ENCODE data around the gene VEZF1. TPM values are rescaled to one million over a fixed set of nuclear protein-coding genes. Genes with fewer than 3 reads are reported as not detected.
"Not testable (repeated sequence)": the region's sequence is repeated elsewhere in the genome, so short reads cannot be mapped to it uniquely, and the experiment has no call there.

VEZF1 gene
- total and polyA plus RNA-seq, 5 donors from 2014 or later = 44.6 to 51.3 (median 48.2) TPM

- no peak for DNase-seq
- Histone ChIP-seq H3K4me1 (ENCODE audit: control insufficient read depth, insufficient read depth, low read length, poor library complexity, severe bottlenecking) (peaks cover 27% of the 10 kb centered on the region), H3K4me3 (ENCODE audit: low read depth, low read length) (no peak overlapping the region), H3K27me3 (ENCODE audit: control insufficient read depth, insufficient read depth, low read length) (no peaks in the 10 kb centered on the region), H3K9me3 (ENCODE audit: control insufficient read depth in 2 of 2, low read length in 2 of 2) (no peaks in the 10 kb centered on the region), H3K27ac (ENCODE audit: insufficient read depth, low read length, poor library complexity, severe bottlenecking) (no peak overlapping the region), H3K36me3 (ENCODE audit: control insufficient read depth, insufficient read depth, low read length) (peaks cover 81% of the 10 kb centered on the region)
- Mint-ChIP-seq H3K27me3 (no peaks in the 10 kb centered on the region), H3K4me1 (peaks cover 44 to 52% (median 50%) of the 10 kb centered on the region in 4 donors), H3K27ac (no peak overlapping the region), H3K9me3 (no peaks in the 10 kb centered on the region), H3K36me3 (peaks cover 59% of the 10 kb centered on the region), H3K4me3 (no peak overlapping the region)
- ATAC-seq (ENCODE audit: low read depth in 2 of 2) = no peak
These were observed 9.0 kb downstream of the VEZF1 start for GRCh38 chr17:57979076-57979475.

- ATAC-seq (ENCODE audit: low read depth in 2 of 2) (no peak), DNase-seq (no peak)
- Mint-ChIP-seq H3K27me3 (no peaks in the 10 kb centered on the region), H3K4me3 (no peak overlapping the region), H3K9me3 (no peaks in the 10 kb centered on the region), H3K4me1 (peaks cover 21 to 29% (median 27%) of the 10 kb centered on the region in 4 donors), H3K27ac (peak overlapping the region in 1 of 3 donors; percentile 5), H3K36me3 (peaks cover 54% of the 10 kb centered on the region)
- H3K4me1 ChIP-seq (ENCODE audit: control insufficient read depth, insufficient read depth, low read length, poor library complexity, severe bottlenecking) = peaks cover 3% of the 10 kb centered on the region
- H3K27me3 ChIP-seq (ENCODE audit: control insufficient read depth, insufficient read depth, low read length) = no peaks in the 10 kb centered on the region
- H3K36me3 ChIP-seq (ENCODE audit: control insufficient read depth, insufficient read depth, low read length) = peaks cover 90% of the 10 kb centered on the region
- no peak overlapping the region for H3K27ac ChIP-seq (ENCODE audit: insufficient read depth, low read length, poor library complexity, severe bottlenecking)
- no peaks in the 10 kb centered on the region for H3K9me3 ChIP-seq (ENCODE audit: control insufficient read depth in 2 of 2, low read length in 2 of 2)
- no peak overlapping the region for H3K4me3 ChIP-seq (ENCODE audit: low read depth, low read length)
These were observed 11.5 kb downstream of the VEZF1 start for GRCh38 chr17:57976594-57976993.

DNA sequence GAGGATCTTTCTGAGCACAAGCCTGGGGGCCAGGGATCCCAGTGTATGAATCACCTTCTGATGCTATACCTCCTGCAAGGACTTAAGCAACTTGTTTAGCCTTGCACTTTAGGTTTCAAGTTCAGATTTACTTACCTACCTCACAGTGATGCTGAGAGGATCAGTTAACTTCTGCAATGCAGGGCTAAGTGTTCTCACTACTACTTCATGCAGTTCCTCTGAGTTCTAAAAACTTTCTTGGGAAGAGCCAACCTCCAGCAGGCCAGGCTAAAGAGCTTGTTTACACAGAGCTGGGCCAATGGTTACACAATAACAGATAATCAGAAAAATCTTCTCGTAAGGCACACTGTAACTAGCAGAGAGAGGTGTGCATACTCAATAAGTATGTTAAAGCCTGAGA lies 13.0 kb downstream of the VEZF1 start:
- Mint-ChIP-seq H3K4me3 (no peak overlapping the region), H3K36me3 (peaks cover 44% of the 10 kb centered on the region), H3K27me3 (no peaks in the 10 kb centered on the region), H3K27ac (peak overlapping the region in 1 of 3 donors; percentile 39), H3K9me3 (no peaks in the 10 kb centered on the region), H3K4me1 (peaks cover 5 to 18% (median 12%) of the 10 kb centered on the region in 4 donors)
- no peaks in the 10 kb centered on the region for H3K4me1 ChIP-seq (ENCODE audit: control insufficient read depth, insufficient read depth, low read length, poor library complexity, severe bottlenecking)
- H3K27ac ChIP-seq (ENCODE audit: insufficient read depth, low read length, poor library complexity, severe bottlenecking) = no peak overlapping the region
- H3K36me3 ChIP-seq (ENCODE audit: control insufficient read depth, insufficient read depth, low read length) = peaks cover 77% of the 10 kb centered on the region
- H3K9me3 ChIP-seq (ENCODE audit: control insufficient read depth in 2 of 2, low read length in 2 of 2) = no peaks in the 10 kb centered on the region
- ATAC-seq (ENCODE audit: low read depth in 2 of 2) (no peak), DNase-seq (no peak)
- H3K27me3 ChIP-seq (ENCODE audit: control insufficient read depth, insufficient read depth, low read length) = no peaks in the 10 kb centered on the region
- no peak overlapping the region for H3K4me3 ChIP-seq (ENCODE audit: low read depth, low read length)

DNA sequence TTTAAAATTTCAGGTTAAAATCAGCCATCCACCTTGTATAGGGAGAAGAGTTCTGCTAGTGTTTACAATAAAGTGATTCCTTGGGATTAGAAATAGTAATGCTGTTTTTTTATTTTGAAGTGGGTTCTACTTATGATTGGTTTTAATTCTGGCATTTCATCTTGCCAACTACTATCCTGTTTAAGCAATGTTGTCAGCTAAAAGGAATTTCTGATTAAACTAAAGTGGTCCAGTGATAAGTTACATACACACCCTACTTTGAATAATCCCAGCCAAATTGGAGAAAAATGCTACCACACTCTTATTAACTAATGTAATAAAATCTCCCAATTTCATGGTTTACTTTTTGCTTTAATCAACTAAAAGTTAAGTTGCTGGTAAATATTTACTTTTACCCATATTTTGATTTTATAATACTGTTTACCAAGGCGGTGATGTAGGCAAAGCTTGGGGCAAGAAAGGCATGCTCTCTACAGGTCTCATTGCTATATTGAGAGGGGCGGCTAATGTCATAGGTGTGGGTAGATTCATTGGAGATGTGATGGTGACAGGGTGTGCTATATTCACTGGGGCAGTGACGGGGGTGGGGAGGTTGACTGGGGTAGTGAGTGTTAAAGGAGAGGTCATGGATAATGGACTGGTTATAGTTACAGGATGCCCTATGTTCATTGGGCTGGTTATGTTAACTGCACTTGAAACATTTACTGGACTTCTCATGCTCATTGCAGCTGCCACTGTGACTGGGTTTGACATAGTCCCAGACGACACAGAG lies 13.8 kb downstream of the VEZF1 start:
- not testable (repeated sequence) for ATAC-seq (ENCODE audit: low read depth in 2 of 2); H3K4me1 ChIP-seq (ENCODE audit: control insufficient read depth, insufficient read depth, low read length, poor library complexity, severe bottlenecking); H3K9me3 Mint-ChIP-seq; H3K9me3 ChIP-seq (ENCODE audit: control insufficient read depth in 2 of 2, low read length in 2 of 2); H3K27me3 Mint-ChIP-seq; H3K4me3 Mint-ChIP-seq; H3K27ac Mint-ChIP-seq; H3K4me3 ChIP-seq (ENCODE audit: low read depth, low read length); DNase-seq; H3K27ac ChIP-seq (ENCODE audit: insufficient read depth, low read length, poor library complexity, severe bottlenecking); H3K27me3 ChIP-seq (ENCODE audit: control insufficient read depth, insufficient read depth, low read length)
- H3K36me3 ChIP-seq (ENCODE audit: control insufficient read depth, insufficient read depth, low read length) = peaks cover 69% of the 10 kb centered on the region
- H3K4me1 Mint-ChIP-seq = peaks cover 4 to 17% (median 11%) of the 10 kb centered on the region in 4 donors
- peaks cover 41% of the 10 kb centered on the region for H3K36me3 Mint-ChIP-seq

DNA sequence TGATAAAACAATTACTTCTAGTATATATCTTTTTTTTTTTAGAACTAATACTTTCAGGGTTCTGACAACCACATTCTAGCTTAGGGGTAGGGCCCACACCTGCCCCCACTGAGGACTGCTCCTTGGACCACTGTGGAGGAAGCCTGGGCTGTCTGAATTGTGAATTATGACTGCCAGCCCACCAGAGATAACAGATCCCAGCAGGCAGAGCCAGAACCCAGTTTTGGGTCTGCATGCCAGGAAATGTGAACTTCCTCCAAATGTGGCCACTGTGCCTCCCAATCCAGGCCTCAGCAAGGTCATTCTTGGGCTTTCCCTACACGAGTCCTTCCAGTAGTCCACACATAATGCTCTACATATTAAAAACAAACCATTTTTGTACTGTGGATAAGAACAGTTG lies 15.9 kb downstream of the VEZF1 start:
- Mint-ChIP-seq H3K9me3 (no peaks in the 10 kb centered on the region), H3K27ac (no peak overlapping the region)

DNA sequence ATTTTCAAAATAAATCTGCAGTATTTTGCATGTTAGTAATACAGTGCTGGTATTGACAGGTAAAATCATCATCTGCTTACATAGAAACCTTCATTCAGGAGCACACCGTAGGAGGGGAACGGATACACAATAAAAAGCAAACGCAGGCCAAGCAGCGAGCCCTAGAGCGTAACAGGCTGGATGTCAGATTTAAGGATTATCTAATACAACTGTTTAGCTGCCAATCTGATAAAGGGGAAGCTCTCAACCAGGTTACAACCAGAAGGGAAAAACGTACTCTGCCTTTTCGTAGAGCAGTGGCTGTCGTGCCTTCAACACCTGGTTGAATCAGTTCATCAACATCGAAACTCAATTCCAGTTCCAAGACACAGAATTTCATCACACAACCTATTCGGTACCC lies 16.5 kb downstream of the VEZF1 start:
- Mint-ChIP-seq H3K9me3 (no peaks in the 10 kb centered on the region), H3K27ac (no peak overlapping the region), H3K4me1 (peaks cover 0 to 4% (median 1%) of the 10 kb centered on the region in 4 donors), H3K4me3 (no peak overlapping the region), H3K27me3 (no peaks in the 10 kb centered on the region), H3K36me3 (peaks cover 25% of the 10 kb centered on the region)
- DNase-seq (no peak), ATAC-seq (ENCODE audit: low read depth in 2 of 2) (no peak)
- no peaks in the 10 kb centered on the region for H3K27me3 ChIP-seq (ENCODE audit: control insufficient read depth, insufficient read depth, low read length)
- no peaks in the 10 kb centered on the region for H3K9me3 ChIP-seq (ENCODE audit: control insufficient read depth in 2 of 2, low read length in 2 of 2)
- H3K4me3 ChIP-seq (ENCODE audit: low read depth, low read length) = no peak overlapping the region
- peaks cover 44% of the 10 kb centered on the region for H3K36me3 ChIP-seq (ENCODE audit: control insufficient read depth, insufficient read depth, low read length)
- H3K4me1 ChIP-seq (ENCODE audit: control insufficient read depth, insufficient read depth, low read length, poor library complexity, severe bottlenecking) = no peaks in the 10 kb centered on the region
- no peak overlapping the region for H3K27ac ChIP-seq (ENCODE audit: insufficient read depth, low read length, poor library complexity, severe bottlenecking)

More for the DNA sequence above, 15.9 kb downstream of the VEZF1 start:
- Mint-ChIP-seq H3K4me1 (peaks cover 0 to 8% (median 1%) of the 10 kb centered on the region in 4 donors), H3K27me3 (no peaks in the 10 kb centered on the region), H3K36me3 (peaks cover 30% of the 10 kb centered on the region), H3K4me3 (no peak overlapping the region)
- no peak overlapping the region for H3K27ac ChIP-seq (ENCODE audit: insufficient read depth, low read length, poor library complexity, severe bottlenecking)
- H3K27me3 ChIP-seq (ENCODE audit: control insufficient read depth, insufficient read depth, low read length) = no peaks in the 10 kb centered on the region
- no peaks in the 10 kb centered on the region for H3K4me1 ChIP-seq (ENCODE audit: control insufficient read depth, insufficient read depth, low read length, poor library complexity, severe bottlenecking)
- no peak overlapping the region for H3K4me3 ChIP-seq (ENCODE audit: low read depth, low read length)
- no peak for DNase-seq
- H3K9me3 ChIP-seq (ENCODE audit: control insufficient read depth in 2 of 2, low read length in 2 of 2) = no peaks in the 10 kb centered on the region
- H3K36me3 ChIP-seq (ENCODE audit: control insufficient read depth, insufficient read depth, low read length) = peaks cover 49% of the 10 kb centered on the region
- no peak for ATAC-seq (ENCODE audit: low read depth in 2 of 2)

- no peak overlapping the region for H3K27ac ChIP-seq (ENCODE audit: insufficient read depth, low read length, poor library complexity, severe bottlenecking)
- no peak overlapping the region for H3K4me3 ChIP-seq (ENCODE audit: low read depth, low read length)
- Mint-ChIP-seq H3K27ac (no peak overlapping the region), H3K27me3 (no peaks in the 10 kb centered on the region), H3K36me3 (peaks cover 17% of the 10 kb centered on the region), H3K4me3 (no peak overlapping the region), H3K4me1 (no peaks in the 10 kb centered on the region), H3K9me3 (no peaks in the 10 kb centered on the region)
- no peaks in the 10 kb centered on the region for H3K4me1 ChIP-seq (ENCODE audit: control insufficient read depth, insufficient read depth, low read length, poor library complexity, severe bottlenecking)
- no peak for DNase-seq
- no peak for ATAC-seq (ENCODE audit: low read depth in 2 of 2)
- H3K36me3 ChIP-seq (ENCODE audit: control insufficient read depth, insufficient read depth, low read length) = peaks cover 35% of the 10 kb centered on the region
- H3K9me3 ChIP-seq (ENCODE audit: control insufficient read depth in 2 of 2, low read length in 2 of 2) = no peaks in the 10 kb centered on the region
- no peaks in the 10 kb centered on the region for H3K27me3 ChIP-seq (ENCODE audit: control insufficient read depth, insufficient read depth, low read length)
These were observed 17.3 kb downstream of the VEZF1 start for GRCh38 chr17:57970710-57971109.

- Mint-ChIP-seq H3K9me3 (no peaks in the 10 kb centered on the region), H3K4me1 (no peaks in the 10 kb centered on the region), H3K27ac (no peak overlapping the region), H3K36me3 (peaks cover 7% of the 10 kb centered on the region), H3K4me3 (no peak overlapping the region), H3K27me3 (peaks cover 11% of the 10 kb centered on the region)
- ATAC-seq (ENCODE audit: low read depth in 2 of 2) (no peak), DNase-seq (no peak)
- H3K27me3 ChIP-seq (ENCODE audit: control insufficient read depth, insufficient read depth, low read length) = no peaks in the 10 kb centered on the region
- peaks cover 14% of the 10 kb centered on the region for H3K36me3 ChIP-seq (ENCODE audit: control insufficient read depth, insufficient read depth, low read length)
- no peak overlapping the region for H3K4me3 ChIP-seq (ENCODE audit: low read depth, low read length)
- H3K9me3 ChIP-seq (ENCODE audit: control insufficient read depth in 2 of 2, low read length in 2 of 2) = no peaks in the 10 kb centered on the region
- H3K4me1 ChIP-seq (ENCODE audit: control insufficient read depth, insufficient read depth, low read length, poor library complexity, severe bottlenecking) = no peaks in the 10 kb centered on the region
- H3K27ac ChIP-seq (ENCODE audit: insufficient read depth, low read length, poor library complexity, severe bottlenecking) = no peak overlapping the region
These were observed 19.6 kb downstream of the VEZF1 start for GRCh38 chr17:57968456-57968855.

All from CD4-positive, CD25-positive, alpha-beta regulatory T cell (primary cell).